ENCODE measurements around the gene CD6. TPM values are rescaled to one million over a fixed set of nuclear protein-coding genes. Genes with fewer than 3 reads are reported as not detected.

The CD6 gene
- total RNA-seq, 1 experiment from 2014 or later, result 1.4 TPM

- ATAC-seq (no peak), DNase-seq (ENCODE audit: low read depth, low spot score) (no peak)
- Histone ChIP-seq H3K9ac (ENCODE audit: low read length) (no peak overlapping the region), H3K9me3 (ENCODE audit: control insufficient read depth in 1 of 2, insufficient read depth in 1 of 2, low read depth in 1 of 2, low read length in 2 of 2) (no peaks in the 10 kb centered on the region), H3K4me1 (ENCODE audit: control insufficient read depth in 1 of 2, insufficient read depth in 2 of 2, low read length in 2 of 2) (no peaks in the 10 kb centered on the region), H3K27me3 (ENCODE audit: insufficient read depth, low read length) (0 out of 2 replicates have a peak, but pooled peaks cover 1% of the 10 kb centered on the region), H3K27ac (ENCODE audit: low read depth, low read length) (no peak overlapping the region), H4K20me1 (ENCODE audit: insufficient read depth) (no peaks in the 10 kb centered on the region), H3K4me2 (ENCODE audit: low read length) (no peak overlapping the region), H3K79me2 (ENCODE audit: insufficient read depth, low read length) (no peaks in the 10 kb centered on the region), H3K36me3 (ENCODE audit: control insufficient read depth in 1 of 2, insufficient read depth in 2 of 2, low read length in 2 of 2) (no peaks in the 10 kb centered on the region), H3K9me2 (ENCODE audit: insufficient read depth) (no peaks in the 10 kb centered on the region), H3K4me3 (replicated peaks in 1 of 2; ENCODE audit: low read depth in 1 of 2, low read length in 2 of 2) (no peak overlapping the region), H2AFZ (ENCODE audit: low read depth, low read length, poor library complexity, severe bottlenecking) (no peak overlapping the region)
- intact Hi-C loops (cut with micrococcal nuclease), result no loop called here
- no TSS peak for BruUV-seq (replicated peaks)
- POLR2A ChIA-PET, result no interaction called here
- RAD21 ChIA-PET (ENCODE audit: low non-redundant PET in 1 of 2, low total read pairs in 2 of 2, uncharacterized antibody in 2 of 2, unreplicated experiment in 2 of 2), result no interaction called here
- CTCF ChIA-PET, result no interaction called here
- TF ChIP-seq ATF3 (IDR thresholded peaks at IDR 0.05) (no peak), SIN3A (IDR thresholded peaks at IDR 0.05; ENCODE audit: low read depth) (no peak), ZFX (IDR thresholded peaks at IDR 0.05) (no peak), RAD21 (IDR thresholded peaks at IDR 0.05; ENCODE audit: low read depth) (no peak), JUND (IDR thresholded peaks at IDR 0.05) (no peak), EZH2phosphoT487 (IDR thresholded peaks at IDR 0.05; ENCODE audit: borderline replicate concordance) (no peak), YY1 (IDR thresholded peaks at IDR 0.05; ENCODE audit: extremely low read depth, insufficient replicate concordance, low read depth, low read length) (no peak), EZH2 (IDR thresholded peaks at IDR 0.05) (no peak), EGR1 (IDR thresholded peaks at IDR 0.05; ENCODE audit: low read depth) (no peak)
- TF ChIP-seq, protein P1, sequence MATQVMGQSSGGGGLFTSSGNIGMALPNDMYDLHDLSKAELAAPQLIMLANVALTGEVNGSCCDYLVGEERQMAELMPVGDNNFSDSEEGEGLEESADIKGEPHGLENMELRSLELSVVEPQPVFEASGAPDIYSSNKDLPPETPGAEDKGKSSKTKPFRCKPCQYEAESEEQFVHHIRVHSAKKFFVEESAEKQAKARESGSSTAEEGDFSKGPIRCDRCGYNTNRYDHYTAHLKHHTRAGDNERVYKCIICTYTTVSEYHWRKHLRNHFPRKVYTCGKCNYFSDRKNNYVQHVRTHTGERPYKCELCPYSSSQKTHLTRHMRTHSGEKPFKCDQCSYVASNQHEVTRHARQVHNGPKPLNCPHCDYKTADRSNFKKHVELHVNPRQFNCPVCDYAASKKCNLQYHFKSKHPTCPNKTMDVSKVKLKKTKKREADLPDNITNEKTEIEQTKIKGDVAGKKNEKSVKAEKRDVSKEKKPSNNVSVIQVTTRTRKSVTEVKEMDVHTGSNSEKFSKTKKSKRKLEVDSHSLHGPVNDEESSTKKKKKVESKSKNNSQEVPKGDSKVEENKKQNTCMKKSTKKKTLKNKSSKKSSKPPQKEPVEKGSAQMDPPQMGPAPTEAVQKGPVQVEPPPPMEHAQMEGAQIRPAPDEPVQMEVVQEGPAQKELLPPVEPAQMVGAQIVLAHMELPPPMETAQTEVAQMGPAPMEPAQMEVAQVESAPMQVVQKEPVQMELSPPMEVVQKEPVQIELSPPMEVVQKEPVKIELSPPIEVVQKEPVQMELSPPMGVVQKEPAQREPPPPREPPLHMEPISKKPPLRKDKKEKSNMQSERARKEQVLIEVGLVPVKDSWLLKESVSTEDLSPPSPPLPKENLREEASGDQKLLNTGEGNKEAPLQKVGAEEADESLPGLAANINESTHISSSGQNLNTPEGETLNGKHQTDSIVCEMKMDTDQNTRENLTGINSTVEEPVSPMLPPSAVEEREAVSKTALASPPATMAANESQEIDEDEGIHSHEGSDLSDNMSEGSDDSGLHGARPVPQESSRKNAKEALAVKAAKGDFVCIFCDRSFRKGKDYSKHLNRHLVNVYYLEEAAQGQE (IDR thresholded peaks at IDR 0.05; ENCODE audit: low read depth), result no peak
- TF ChIP-seq, protein P2, sequence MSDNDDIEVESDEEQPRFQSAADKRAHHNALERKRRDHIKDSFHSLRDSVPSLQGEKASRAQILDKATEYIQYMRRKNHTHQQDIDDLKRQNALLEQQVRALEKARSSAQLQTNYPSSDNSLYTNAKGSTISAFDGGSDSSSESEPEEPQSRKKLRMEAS (IDR thresholded peaks at IDR 0.05), result no peak
Measured at GRCh38 chr11:60957188-60957587, 14.3 kb upstream of the CD6 start.

All from HCT116 (cell line).